Lower lobe of right lung (tissue), 2 donors: ENCODE data around the gene CFL1. TPM values are rescaled to one million over a fixed set of nuclear protein-coding genes. Genes with fewer than 3 reads are reported as not detected.
"Not testable (repeated sequence)": the region's sequence is repeated elsewhere in the genome, so short reads cannot be mapped to it uniquely, and the experiment has no call there.

Experiments
- ATAC-seq, 2 donors: fragments of 200-7000 bp; cut with Tn5 transposase; one replicate each; pipeline ENCODE4 v1.9.1; 2020 to 2022; ENCODE audit warnings: mild to moderate bottlenecking in 2 of 2, moderate library complexity in 2 of 2
- DNase-seq: peaks from one replicate; pipeline ENCODE4 v3.0.0-alpha.2; 2020
- H3K27ac ChIP-seq: fragments of 200-600 bp; one replicate; pipeline ENCODE4 v1.8.0; 2022
- H3K27me3 ChIP-seq: fragments of 200-600 bp; one replicate; pipeline ENCODE4 v1.8.0; 2022; ENCODE audit warnings: low read depth
- H3K36me3 ChIP-seq: fragments of 200-600 bp; one replicate; pipeline ENCODE4 v1.8.0; 2022; ENCODE audit warnings: mild to moderate bottlenecking
- H3K4me1 ChIP-seq: fragments of 200-600 bp; one replicate; pipeline ENCODE4 v1.8.0; 2022
- H3K4me3 ChIP-seq: fragments of 200-600 bp; one replicate; pipeline ENCODE4 v1.8.0; 2022; ENCODE audit warnings: mild to moderate bottlenecking
- H3K9me3 ChIP-seq: fragments of 200-600 bp; one replicate; pipeline ENCODE4 v1.8.0; 2022
- CTCF ChIP-seq: fragments of 200-600 bp; IDR thresholded peaks from one replicate; pipeline ENCODE4 v1.8.0; 2022; ENCODE audit warnings: antibody characterized with exemption, mild to moderate bottlenecking
- intact Hi-C: fragments of 100-400 bp; cut with DNase I; formaldehyde crosslinking; loops from one replicate; pipeline ENCODE4 v1.11.0; 2022
- total RNA-seq: library from RNA; stranded (reverse); fragmentation: NEBNext Ultra II Directional; extraction: Animal tissue kit (Norgen Biotek cat#: 25700); gene quantifications from one replicate; pipeline ENCODE4 v1.2.1, GENCODE V29; 2021
- donor health status: DM: no; HTN: yes; CAD: no; lungs with severe emphysema.

Gene CFL1
- total RNA-seq, 1 donor from 2014 or later = 647 TPM

GRCh38 chr11:65834202-65834601 lies 23.8 kb downstream of the CFL1 start:
- peak overlapping the region; percentile 59 for H3K4me3 ChIP-seq
- ATAC-seq (no peak), DNase-seq (no peak)
- no peaks in the 10 kb centered on the region for H3K36me3 ChIP-seq
- no peak overlapping the region for H3K27ac ChIP-seq
- H3K27me3 ChIP-seq = no peaks in the 10 kb centered on the region
- H3K4me1 ChIP-seq = peaks cover 13% of the 10 kb centered on the region
- H3K9me3 ChIP-seq = no peaks in the 10 kb centered on the region
- TF ChIP-seq CTCF = no peak
- intact Hi-C loops = no loop called here

- Histone ChIP-seq H3K27me3 (no peaks in the 10 kb centered on the region), H3K27ac (peak within 1 kb of the TSS; percentile 51), H3K4me1 (peaks cover 13% of the 10 kb centered on the region), H3K4me3 (peak within 1 kb of the TSS; percentile 59), H3K36me3 (no peaks in the 10 kb centered on the region), H3K9me3 (no peaks in the 10 kb centered on the region)
- DNase-seq = peak; percentile 96
- peak; percentile 99 to 100 for ATAC-seq
- no peak for TF ChIP-seq CTCF
- intact Hi-C loops = no loop called here
These were observed 24.5 kb downstream of the CFL1 start, which contains the start of gene SNX32 for GRCh38 chr11:65833297-65834030. Gene SNX32, plus strand, starts transcription at chr11:65833963. Its CDS starts 103 bp downstream, at chr11:65834066.

- H3K36me3 ChIP-seq, H3K9me3 ChIP-seq, DNase-seq, H3K27me3 ChIP-seq, H3K4me3 ChIP-seq, intact Hi-C loops, H3K27ac ChIP-seq, ATAC-seq: not testable (repeated sequence)
- peaks cover 13% of the 10 kb centered on the region for H3K4me1 ChIP-seq
These were observed 25.7 kb downstream of the CFL1 start for GRCh38 chr11:65832231-65832630.

GRCh38 chr11:65829459-65829858 lies 28.5 kb downstream of the CFL1 start:
- Histone ChIP-seq H3K36me3 (no peaks in the 10 kb centered on the region), H3K4me1 (peaks cover 13% of the 10 kb centered on the region), H3K27me3 (no peaks in the 10 kb centered on the region), H3K27ac (no peak overlapping the region), H3K4me3 (no peak overlapping the region), H3K9me3 (no peaks in the 10 kb centered on the region)
- no peak for TF ChIP-seq CTCF
- DNase-seq = no peak
- intact Hi-C loops = no loop called here
- no peak for ATAC-seq

GRCh38 chr11:65826984-65827735 lies 30.8 kb downstream of the CFL1 start:
- DNase-seq (no peak), ATAC-seq (no peak)
- no peak for TF ChIP-seq CTCF
- no peaks in the 10 kb centered on the region for H3K36me3 ChIP-seq
- no peak overlapping the region for H3K27ac ChIP-seq
- intact Hi-C loops = no loop called here
- H3K27me3 ChIP-seq = no peaks in the 10 kb centered on the region
- no peaks in the 10 kb centered on the region for H3K4me1 ChIP-seq
- H3K9me3 ChIP-seq = no peaks in the 10 kb centered on the region
- no peak overlapping the region for H3K4me3 ChIP-seq
